ENCODE measurements around the gene INSIG2. TPM values are rescaled to one million over a fixed set of nuclear protein-coding genes. Genes with fewer than 3 reads are reported as not detected.

The INSIG2 gene
- total and polyA plus RNA-seq, 2 of the 8 experiments (the other 6 are each of a cell fraction or from before 2014, with no cell fraction given), result 7.0 to 11.2 TPM

DNA sequence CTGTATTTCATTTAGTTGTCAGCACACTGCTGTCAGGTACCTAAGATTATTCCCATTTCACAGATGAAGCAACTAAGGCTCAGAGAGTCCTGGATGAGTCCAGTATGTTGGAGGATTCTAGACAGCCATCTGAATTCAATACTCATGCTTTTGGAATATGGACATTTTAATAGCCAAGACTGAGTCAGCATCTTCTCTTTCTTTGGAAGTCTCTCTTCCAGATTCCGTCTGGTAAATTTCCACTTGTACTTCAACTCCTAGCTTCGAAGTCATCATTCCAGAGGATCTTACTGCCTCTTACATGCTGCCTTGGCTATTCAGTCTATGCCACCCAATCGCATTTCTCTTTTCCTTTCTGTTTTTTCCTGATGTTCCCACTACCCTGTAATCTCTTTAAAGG is 40.6 kb downstream of the INSIG2 start (continued):
- no peak for TF ChIP-seq EP300 (IDR thresholded peaks at IDR 0.05; ENCODE audit: borderline replicate concordance in 1 of 2, low read depth in 2 of 2, low read length in 2 of 2)
- TF ChIP-seq ASH2L (IDR thresholded peaks at IDR 0.05; ENCODE audit: low read length), result no peak
- TF ChIP-seq RBBP5 (IDR thresholded peaks at IDR 0.05; ENCODE audit: borderline replicate concordance, low read depth, low read length), result no peak
- no peak for TF ChIP-seq SP2 (IDR thresholded peaks at IDR 0.05; ENCODE audit: low read length)
- no peak for TF ChIP-seq ZNF274 (IDR thresholded peaks at IDR 0.05; ENCODE audit: borderline replicate concordance, extremely low read depth, low read length)
